NCI-H1048 (cell line): ENCODE results near the gene ABTB1.

Experiments
- DNase-seq: peaks from one replicate; lab custom pipeline; 2025; lab: John Stamatoyannopoulos, UW

Gene ABTB1

DNA sequence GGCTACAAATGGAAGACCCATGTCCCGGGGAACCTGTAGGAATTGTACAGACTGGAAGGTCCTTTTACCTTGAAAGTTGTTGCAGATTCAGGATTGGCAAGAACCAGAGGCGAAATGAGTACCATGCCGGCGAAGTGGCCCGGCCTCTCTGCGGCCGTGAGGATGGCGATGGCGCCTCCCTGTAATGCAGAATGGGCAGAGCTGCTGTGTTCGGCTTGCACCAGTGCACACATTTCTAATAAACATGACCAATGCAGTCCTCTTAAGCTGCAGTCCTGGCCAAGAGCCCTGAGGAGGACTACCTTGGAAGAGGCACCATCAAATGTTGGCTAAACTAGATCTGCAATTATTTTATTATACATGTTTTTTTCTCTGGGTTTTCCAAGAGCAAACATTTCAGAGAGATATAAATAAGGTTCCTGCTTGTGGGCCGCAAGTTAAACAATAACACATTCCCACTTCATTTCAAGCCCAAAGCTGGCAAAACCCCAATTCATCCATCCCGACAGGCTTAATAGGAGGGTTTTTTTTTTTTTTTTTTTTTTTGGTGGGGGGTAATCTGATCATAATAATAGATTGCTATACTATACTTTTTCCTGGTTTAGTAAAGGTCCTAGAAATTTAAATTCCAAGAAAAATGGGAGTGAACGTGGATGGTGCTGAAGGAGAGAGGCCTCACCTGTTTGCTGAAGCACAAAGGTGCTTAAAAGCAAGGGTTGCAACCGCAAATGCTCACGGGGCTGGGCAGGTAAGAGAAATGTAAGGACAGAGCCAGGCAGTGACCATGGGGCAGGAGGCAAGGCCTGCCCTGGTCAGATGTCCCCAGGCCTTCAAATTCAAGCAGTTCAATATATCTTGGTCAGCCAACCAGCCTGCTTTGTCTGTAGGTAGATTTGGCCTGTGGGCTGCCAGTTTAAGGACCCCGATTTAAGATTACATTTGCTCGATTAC lies 48.5 kb downstream of the ABTB1 start:
- no peak for DNase-seq

DNA sequence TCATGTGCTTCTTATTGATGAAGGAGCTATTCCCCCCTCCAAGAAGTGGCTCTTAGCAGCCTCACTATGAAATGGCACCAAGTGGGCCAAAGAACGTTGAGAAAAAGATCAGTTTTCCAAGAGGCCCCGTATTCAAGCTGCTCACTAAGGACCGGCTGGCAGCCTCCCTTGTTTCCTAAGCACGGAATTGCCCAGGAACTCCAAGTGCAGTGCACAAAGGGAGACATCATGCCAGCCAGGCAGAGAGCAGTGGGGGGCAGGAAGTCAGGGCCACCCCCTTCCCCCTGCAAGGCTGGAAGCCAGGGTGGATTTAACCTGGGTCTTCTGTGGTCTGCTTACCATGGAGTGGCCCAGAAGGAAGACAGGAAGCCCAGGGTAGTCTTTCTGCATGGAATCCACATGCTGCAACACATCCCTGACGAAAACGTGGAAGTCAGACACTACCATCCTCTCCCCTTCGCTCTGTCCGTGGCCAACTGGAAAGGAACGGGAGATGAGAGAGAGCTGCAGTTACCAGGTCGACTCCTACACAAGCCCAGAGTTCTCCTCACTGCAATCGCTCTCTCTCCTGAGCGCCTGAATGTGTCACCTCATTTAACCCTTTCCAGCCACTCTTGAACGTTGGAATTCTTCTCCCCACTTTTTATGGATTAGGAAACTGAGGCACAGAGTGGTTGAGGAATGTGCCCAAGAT lies 49.5 kb downstream of the ABTB1 start:
- no peak for DNase-seq

DNA sequence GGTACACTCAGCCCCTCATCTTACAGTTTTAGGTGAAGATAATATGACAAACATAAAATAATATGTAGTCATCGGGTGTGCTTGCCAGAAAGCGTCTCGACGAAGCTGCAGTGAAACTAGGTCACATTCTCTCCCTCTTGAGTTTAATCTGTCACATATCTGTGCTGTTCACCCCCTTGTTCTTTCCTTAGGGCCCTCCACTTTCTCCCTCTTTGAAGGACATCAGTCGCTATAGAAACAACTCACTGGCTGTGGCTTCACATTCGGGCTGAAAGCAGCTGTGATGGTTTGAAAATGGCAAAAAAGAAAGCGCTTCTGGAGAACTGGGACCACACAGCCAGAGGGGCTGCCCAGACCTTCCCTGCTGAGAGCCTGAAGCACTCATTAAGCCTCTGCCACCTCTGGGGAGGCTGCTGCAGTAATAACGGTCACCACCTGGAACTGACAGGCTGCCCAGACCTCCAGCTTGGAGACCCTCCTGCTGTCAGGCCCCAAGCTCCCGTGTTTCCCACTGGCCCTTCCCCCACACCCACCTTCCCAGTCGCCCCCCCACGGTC lies 50.3 kb downstream of the ABTB1 start:
- DNase-seq, result no peak

DNA sequence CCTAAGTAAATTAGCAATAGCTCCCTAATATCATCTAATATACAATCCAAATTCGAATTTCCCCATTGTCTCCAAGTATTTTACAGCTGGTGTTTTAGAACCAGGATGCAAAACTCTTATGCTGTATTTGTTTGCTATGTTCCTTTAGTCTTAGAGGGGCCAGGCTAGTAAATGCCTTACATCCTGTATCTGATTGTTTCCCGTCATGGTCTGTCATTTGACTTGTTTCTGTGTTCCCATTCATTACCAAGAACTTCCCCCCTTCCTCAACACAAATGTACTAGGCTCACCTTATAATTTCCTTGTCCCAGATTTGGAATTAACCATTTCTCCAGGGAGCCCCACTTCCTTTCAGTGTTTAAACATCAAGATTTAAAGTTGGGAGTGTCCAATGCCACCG lies 54.1 kb downstream of the ABTB1 start:
- no peak for DNase-seq

DNA sequence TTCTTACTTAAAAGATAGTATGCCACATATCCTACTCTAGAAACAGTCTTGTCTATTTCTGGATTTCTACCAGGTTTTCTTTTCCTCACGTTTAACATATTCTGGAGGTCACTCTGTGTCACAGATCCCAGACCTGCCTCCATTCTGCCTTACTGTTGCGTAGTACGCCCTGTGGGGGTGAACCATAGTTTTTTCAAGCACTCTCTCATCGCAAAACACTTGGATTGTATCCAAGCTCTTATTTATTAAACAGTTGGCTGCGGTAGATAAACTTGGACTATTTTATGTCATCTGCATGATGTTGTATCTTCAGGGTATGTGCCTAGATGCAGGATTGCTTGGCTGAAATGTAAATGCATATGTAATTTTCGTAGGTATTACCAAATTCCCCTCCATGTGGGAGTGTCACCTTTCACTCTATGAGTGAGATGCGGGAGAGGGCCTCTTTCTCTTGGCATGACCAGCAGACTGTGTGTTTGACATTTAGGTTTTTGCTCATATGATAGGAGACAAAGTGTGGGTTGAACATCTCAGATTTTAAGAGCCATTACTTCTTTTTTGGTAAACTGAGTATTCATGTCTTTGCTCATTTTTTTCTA lies 55.8 kb downstream of the ABTB1 start:
- DNase-seq, result no peak

DNA sequence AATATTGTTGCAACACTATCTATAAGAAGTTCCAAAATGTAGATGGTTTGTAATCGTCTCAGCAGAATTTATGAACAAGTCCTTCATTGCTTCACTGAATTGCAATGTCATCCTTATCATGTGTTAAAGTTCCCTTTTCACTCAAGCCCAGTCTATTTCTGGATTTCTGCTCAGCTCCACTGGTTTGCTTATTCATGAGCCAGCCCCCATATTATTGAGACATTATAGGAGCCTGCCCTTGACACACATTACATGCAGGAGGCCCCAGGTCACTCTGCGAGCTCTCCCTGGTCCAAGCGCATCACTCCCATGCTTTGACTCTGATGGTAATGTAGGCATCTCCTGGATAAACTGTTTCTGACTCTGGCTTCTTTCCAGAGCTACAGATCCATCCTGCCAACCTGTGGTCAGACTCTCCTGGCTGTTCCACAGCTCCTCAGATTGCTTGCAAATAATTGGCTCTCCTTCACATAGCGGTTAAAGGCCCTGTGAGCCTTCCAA lies 56.9 kb downstream of the ABTB1 start:
- DNase-seq, result no peak

DNA sequence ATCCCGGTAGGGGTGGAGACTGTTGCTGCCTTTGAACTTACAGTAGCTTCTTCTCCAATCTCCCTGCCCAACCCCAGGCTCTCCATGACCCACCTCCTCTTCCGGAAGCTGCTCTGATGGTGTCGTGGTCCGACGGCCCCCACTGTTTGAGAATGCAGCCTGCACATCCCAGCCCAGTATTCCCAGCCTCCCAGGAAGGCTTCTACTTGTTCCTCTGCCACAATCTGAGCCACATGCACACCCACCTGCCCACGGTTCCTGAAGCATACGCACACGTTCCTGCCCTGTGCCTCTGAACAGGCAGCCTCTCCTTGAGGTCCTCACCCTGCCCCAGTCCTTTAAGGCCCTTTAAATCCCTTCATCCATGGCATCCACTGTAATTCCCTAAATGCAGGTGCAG lies 57.4 kb downstream of the ABTB1 start:
- DNase-seq, result no peak
